HG02571 (cell line): ENCODE data around the gene PLEKHH1.
"Not testable (repeated sequence)": the region's sequence is repeated elsewhere in the genome, so short reads cannot be mapped to it uniquely, and the experiment has no call there.

ENCODE experiments used
- ATAC-seq: cut with Tn5 transposase; IDR thresholded peaks from one replicate; pipeline ENCODE4 v1.9.1; 2021; ENCODE audit warnings: mild to moderate bottlenecking, moderate library complexity; ENCODE audit not compliant: unreplicated experiment

PLEKHH1 gene

DNA sequence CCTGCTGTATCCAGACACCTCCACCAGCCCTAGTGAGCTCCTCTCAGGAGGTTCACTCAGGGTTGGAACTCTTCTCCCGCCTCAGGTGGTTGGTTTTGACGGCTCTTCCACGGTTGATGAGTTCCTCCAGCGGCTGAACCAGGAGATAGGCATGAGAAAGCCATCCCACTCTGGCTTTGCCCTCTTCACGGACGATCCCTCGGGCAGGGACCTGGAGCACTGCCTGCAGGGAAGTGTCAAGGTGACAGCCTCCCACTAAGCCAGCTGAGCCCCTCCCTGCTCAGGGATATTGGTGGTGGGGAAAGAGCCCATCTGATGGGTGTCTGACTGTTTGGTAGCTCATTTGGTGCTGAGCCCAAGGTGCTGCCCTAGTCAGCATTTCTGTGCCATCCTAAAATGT, 46.5 kb downstream of the PLEKHH1 start:
- ATAC-seq = no peak

DNA sequence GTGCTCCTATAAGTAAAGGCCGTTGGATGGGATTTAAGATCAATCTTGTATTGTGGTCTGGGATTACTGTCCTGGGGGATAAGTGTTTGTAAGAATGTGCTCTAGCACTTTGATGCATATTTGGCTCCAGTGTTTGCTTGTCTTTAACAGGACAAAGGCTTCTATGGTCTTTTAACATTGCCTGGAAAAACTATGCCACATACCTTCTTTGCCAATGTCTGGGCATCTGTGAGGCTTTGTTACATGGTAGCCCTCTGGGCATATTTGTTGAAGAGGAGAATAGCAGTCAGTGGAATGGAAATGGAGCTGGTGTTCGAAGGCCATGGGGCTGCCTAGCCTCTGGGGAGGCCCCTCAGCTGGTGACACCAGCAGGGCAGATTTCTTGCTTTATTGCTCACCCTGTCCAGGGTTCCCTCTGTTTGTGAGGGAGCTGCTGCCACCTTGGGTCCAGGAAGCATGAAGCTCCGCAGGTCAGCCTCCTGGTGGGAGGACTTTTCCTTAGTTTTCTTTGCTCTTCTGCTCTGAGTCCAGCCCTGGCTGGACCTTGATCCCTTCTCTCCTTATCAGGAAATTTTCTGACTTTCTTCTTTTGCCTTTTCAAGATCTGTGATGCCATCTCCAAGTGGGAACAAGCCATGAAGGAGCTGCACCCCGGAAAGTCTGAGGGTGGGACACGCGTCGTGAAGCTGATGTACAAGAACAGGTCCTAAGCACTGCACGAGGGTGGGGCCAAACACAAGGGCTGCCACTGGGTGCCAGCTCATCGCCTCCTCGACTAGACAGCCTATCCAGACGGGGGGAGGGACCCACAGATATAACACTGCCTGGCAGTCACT, 47.5 kb downstream of the PLEKHH1 start:
- ATAC-seq = no peak

DNA sequence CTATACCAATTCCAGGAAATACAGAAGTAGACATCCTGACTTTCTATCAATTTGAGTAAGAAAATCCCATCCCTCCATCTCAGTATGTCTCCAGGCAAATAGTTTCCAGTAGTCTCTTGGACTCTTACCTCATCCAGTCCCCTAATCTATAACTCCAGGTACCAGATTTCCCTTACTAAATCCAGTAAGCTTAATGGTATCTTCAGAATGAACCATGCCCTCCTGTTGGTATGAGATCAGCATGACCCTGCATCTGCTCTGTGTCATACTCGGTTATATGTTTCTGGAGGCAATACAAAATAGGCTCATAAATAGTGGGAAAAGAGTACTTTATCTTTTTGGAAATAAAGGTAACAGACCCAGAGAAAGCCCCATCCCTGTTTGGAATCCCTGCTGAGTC, 48.6 kb downstream of the PLEKHH1 start:
- ATAC-seq = no peak

DNA sequence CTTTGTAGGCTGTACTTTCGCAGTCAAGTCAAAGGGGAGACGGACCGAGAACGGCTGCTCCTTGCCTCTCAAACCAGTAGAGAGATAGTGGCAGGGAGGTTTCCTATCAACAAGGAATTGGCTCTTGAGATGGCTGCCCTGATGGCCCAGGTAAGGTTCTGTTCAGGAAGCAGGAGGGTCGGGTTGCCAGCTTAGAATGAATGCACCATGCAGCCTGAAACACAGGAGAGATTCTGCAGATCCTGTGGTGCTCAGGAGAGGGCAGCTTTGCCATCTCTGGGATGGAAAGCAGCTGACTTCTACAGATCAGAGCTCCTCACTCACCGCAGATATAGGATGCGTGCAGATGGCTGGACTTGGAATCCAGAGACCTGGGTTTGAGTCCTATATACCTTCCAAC, 49.0 kb downstream of the PLEKHH1 start:
- no peak for ATAC-seq

DNA sequence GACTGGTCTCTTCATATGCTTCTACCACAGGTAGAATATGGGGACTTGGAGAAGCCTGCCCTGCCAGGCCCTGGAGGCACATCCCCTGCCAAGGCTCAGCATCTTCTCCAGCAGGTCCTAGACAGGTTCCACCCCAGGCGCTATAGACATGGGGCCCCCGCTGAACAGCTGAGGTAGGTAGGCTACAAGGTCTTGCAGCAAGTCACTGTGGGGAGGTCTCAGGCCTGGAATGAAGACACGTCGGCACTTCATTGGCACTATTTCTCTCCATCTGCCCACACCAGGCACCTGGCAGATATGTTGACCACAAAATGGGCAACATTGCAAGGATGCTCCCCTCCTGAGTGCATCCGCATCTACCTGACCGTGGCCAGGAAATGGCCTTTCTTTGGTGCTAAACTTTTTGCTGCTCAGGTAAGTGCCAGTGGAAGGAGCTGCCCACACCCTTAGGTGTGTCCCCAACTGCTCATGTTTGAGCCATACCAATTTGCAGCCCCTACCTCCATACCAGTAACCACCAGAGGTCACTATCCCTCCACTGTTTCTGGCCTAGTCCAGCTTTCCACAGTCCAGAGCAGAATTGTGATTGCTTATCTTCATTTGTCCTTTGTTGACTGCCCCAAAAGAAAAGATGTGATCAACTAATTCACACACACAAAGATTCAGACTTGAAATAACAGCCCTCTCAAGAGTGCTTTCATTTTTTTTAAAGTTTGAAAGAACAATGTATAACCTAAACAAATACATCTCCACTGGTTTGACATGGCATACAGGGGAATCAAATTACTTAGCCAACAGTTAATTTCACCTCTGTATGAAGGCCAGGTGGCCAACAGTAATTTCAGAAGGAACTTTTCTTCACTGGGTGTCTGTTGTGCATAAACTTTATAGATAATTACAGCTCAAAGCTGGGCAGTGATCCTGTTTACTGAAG, 50.9 kb downstream of the PLEKHH1 start:
- ATAC-seq = no peak

DNA sequence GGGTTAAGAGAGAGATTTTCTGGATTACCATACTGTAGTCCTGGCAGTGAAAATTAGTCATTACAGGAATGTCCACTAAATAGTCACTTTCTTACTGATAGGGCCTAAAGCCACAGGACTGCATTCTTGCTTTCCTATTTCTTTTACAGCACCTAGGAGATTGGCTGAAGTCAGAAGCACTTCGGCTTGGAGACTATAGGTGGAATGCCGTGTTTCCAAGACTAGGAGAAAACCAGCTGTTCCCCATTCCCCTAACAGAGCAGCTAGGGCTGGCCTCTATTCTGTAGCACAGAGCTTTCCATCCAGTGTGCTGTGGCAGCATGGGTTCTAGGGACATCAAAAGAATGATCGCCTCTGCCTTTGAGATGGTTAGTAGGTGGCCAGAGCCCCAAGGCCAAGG, 51.9 kb downstream of the PLEKHH1 start:
- ATAC-seq = no peak

DNA sequence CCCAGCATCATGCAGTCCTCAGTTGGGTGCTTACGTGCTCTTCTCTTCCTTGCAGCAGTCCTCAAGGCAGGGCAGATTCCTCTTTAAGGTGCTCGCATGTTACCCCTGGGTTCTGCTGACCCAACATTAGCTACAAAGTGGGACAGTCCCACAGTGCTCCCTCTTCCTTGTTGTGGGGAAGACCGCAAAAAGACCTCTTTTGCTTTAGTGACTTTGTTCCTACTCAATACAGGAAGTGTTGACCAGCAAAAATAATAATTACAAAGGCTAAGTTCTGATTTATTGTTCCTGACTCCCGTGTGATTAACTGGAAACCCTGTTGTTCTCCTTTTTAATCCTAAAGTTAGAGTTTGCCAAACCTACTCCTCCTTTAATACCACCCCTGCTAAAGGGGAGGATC, 53.3 kb downstream of the PLEKHH1 start:
- no peak for ATAC-seq

DNA sequence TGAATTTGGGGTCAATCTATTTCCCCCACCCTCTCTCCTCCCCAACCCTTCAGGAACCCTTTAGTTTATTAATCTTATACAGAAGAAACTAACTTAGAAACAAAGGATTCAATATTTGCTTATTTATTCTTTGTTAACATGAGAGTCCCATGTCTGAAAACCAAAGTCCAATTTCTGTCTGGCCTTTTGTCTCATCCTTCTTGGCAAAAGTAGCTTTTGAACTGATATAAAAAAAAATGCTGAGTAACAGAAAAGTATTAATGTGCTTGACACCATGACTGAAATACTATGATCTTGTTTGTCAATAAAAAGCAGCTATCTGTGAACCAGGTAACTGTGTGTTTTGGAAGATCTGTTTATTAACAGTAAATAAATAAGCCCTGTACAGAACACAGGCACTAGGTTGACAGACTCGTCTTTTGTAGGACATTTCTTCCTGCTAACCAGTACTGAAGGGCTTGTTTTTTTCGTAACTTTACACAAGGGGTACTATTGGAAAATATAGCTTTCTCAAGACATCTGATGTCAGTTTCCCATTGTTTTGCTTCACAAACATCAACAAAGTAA, 56.2 kb downstream of the PLEKHH1 start:
- ATAC-seq = no peak

DNA sequence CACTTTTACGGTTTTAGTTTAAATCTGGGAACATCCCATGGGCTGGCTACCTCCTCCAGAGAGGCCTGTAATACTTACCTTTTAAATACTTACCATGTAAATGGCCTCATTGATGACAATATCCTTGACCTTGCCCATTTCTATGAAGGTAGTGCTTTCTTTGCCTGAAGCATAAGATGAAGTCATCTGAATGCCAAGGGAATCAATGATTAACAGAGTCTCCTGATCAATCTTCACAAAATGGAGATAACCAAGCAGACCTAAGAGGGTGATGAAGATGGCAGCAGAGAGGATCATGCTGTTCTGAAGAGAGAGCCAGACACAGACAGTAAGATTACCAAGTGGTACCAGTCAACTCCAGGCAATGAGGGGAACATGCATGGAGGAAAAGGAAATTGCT, 60.6 kb downstream of the PLEKHH1 start:
- not testable (repeated sequence) for ATAC-seq

DNA sequence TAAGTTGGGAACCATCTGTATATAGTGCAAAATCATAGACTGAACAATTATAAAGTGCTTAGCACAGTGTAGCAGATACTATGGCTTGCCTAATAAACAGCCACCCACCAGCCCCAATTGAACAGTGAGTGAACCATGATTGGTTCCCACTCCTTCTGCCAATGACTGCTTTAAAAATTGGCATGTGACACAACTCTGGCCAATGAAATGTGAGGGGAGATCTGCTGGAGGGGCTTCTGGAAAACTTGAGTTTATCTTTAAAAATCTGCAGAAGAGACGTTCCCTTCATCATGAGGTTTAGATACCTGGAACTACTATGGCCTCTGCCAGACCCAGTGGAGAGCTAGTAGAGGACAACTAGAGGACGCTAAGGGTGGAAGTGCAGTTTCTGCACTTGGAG, 62.3 kb downstream of the PLEKHH1 start:
- no peak for ATAC-seq

DNA sequence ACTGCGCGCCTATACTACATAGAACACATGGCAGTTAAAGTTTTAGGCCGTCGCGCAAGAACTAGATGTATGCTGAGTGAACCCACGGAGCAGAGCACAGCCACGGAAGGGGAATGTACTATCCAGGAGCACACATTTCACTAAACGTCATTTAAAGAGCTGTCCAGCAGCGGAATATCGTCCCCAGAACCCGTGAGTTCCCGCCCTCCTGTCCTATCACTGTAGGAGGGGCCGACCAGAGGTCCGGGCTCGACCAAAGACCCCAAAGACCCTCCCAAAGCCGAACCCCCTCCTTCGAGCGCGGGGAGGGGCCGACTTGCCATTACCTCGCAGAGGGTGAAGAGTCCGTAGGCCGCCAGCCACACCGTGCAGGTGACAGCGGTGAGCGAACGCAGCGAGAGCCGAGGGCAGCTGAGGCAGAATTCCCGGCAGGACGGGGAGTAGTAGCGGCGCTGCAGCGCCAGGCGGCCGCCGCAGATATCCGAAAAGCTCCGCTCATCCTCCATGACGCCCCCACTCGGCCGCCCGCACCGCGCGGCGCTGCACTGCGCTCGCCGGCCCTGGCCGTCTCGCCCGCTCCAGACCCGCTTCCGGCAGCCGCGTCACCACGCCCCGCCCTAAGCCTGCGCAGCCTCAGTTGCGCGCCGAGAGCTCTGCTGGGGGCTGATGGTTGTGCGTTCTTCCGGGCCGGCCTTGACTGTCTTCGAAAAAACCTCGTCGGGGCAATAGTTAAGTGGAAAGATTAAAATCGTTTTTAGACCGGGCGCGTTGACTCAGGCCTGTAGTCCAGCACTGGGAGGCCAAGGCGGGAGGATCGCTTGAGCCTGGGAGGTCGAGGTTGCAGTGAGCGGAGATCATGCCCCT, 66.8 kb downstream of the PLEKHH1 start, which contains the start of gene PIGH:
Gene PIGH, minus strand, starts transcription at position 571 of the 864 bp plus-strand sequence. Its CDS starts 65 bp downstream, at position 506.
- ATAC-seq = peak; percentile 96

DNA sequence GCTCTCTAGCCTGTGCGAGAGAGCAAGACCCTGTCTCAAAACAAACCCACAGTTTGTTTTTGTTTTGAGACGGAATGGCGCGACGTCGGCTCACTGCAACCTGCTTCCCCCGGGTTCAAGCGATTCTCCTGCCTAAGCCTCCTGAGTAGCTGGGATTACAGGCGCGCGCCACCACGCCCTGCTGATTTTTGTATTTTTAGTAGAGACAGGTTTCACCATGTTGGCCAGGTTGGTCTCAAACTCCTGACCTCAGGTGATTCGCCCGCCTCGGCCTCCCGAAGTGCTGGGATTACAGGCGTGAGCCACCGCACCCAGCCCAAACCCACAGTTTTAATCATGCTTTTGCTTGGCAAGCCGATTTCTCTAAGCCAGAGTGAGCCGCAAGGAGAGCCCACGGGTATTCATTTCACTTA, 67.5 kb downstream of the PLEKHH1 start:
- not testable (repeated sequence) for ATAC-seq

DNA sequence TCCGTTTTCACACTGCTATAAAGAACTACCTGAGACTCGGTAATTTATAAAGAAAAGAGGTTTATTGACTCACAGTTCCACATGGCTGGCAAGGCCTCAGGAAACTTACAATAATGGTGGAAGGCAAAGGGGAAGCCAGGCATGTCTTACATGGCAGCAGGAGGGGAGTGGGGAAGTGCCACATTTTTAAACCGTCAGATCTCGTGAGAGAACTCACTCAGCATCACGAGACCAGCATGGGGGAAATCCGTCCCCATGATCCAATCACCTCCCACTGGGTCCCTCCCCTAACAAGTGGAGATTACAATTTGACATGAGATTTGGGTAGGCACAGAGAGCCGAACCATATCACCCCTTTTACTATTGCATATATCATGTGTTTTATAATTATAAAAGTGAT, 69.0 kb downstream of the PLEKHH1 start:
- no peak for ATAC-seq

DNA sequence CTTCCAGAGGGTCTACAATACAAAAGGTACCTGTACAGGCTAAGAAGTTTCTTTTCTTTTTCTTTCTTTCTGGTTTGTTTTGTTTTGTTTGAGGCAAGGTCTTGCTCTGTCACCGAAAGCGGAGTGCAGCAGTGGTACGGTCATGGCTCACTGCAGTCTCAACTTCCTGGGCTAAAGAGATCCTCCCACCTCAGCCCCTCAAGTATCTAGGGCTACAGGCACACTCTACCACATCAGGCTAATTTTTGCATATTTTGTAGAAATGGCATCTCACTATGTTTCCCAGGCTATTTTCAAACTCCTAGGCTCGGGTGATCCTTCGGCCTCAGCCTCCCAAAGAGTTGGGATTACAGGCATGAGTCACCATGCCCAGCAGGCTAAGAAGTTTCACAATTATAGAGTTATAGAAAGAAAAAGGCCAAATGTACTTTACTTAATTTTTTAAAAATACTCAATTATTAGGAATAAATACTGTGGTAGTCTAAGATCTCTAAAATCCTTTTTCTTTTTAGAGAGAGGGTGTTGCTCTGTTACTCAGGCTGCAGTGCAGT, 70.0 kb downstream of the PLEKHH1 start:
- ATAC-seq = no peak

DNA sequence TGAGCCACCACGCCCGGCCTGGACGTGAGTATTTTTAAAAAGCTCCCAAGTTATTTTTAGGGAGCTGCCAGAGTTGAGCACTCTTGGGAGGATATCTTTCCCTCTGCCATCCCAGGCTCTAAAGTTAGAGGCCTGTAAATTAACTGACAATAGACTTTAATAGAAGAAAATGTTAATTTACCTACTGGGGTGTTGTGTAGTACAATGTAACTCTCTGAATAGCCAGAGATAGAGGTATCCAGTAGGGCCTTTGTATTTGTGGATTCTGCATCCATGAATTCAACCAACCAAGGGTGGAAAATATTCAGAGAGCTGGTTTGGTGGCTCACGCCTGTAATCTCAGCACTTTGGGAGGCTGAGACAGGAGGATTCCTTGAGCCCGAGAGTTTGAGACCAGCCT, 74.6 kb downstream of the PLEKHH1 start:
- no peak for ATAC-seq

DNA sequence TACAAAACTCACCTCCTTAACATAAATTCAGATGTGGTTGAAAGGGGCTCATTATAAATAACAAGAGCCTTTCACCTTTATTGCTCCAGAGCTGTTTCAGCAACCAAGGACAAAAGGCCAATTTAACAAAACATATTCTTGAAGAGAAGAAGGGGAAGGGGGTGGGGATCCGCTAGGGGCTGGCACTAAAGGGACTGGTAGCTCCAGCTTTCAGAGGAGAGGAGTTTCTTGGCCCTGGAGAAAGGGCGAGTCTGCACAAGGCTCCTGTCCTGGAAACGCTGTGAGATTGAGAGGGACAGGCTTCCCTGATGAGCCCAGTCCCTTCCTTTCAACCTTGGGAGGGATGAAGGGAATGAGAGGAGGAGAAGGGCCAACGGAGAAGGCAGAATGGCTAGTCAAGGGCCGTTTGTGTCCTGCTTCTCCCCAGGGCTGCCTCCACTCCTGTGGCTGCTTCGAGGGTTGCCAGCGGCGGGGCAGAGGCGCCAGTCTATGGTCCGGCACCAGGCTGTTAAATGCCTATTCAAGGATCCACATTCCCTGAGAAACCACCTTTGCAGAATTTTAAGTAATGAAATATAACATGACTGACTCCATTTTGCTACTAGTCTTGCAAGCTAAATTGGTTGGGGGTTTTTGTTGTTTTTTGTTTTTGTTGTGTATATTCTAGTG, 76.7 kb downstream of the PLEKHH1 start:
- no peak for ATAC-seq

DNA sequence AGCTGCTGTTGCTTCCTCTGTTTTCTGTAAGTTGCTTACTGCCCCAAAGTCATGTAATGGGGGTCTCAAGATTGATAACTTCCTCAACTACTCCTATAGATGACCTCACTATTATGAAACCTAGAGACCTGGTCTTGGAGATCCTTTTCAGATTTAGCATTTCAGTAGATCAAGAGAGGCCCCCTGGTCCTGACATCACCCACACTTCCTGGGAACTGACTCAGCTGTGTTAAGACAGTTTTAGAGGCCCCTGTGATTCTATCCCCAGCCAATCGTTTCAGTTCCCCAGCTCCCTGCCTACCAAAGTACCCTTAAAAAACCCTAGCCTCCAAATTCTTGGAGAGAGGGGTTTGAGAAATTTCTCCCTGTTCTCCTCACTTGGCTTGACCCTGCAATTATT, 77.4 kb downstream of the PLEKHH1 start:
- no peak for ATAC-seq

DNA sequence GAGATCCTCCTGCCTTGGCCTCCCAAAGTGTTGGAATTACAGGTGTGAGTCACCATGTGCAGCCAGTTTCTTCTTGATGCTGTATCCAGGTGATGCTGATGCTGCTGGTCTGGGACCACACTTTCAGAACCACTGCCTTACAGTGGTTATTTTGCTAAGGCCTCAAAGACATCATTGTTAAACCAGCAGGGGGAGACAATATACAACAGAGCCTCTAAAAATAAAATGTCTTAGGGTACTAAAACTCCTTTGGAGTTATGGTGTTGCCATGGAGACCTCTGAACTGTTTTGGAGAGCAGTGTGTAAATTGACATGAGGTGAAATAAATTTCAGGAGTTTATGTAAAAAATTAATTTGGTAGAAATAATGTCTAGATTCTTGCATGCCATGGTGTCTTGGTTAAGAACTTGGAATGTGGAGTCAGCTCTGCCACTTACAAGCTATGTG, 85.5 kb downstream of the PLEKHH1 start:
- ATAC-seq = no peak

DNA sequence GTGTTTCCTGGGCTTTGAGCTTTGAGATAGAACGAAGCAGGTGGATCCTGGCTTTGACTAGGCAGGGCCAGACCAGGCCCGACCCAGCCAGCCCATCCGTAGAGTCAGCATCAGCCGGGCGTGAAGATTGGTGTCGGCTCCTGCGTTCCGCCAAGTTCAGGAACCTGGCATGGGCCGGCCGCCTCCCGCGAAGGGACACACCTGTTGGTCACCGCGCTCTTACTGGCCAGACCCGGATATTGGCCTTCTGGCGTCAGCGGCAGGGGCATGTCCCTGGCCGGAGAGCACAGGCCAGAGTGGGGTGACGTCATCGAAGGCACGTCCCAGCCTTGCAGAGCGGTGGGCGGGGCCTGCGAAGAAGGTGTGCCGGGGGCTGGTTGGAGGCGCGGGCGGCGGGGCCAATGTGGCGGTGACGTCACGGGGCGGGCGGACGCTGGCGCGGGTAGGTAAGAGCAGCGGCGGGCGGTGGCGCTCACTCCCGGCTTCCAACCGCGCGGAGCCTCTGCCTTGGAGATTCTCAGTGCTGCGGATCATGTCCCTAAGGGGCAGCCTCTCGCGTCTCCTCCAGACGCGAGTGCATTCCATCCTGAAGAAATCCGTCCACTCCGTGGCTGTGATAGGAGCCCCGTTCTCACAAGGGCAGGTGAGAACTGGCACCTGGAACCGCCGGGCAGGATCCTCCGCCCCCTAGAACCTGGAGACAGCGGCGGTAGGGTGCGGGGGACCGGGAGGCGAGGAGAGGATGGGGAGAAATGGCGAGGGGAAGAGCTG, 86.5 kb downstream of the PLEKHH1 start, which contains the start of gene ARG2:
Gene ARG2, plus strand, starts transcription at position 475 of the 771 bp plus-strand sequence. Its CDS starts 58 bp downstream, at position 533.
- ATAC-seq = peak; percentile 95
